ENCODE data around the gene AIF1L.

DNA sequence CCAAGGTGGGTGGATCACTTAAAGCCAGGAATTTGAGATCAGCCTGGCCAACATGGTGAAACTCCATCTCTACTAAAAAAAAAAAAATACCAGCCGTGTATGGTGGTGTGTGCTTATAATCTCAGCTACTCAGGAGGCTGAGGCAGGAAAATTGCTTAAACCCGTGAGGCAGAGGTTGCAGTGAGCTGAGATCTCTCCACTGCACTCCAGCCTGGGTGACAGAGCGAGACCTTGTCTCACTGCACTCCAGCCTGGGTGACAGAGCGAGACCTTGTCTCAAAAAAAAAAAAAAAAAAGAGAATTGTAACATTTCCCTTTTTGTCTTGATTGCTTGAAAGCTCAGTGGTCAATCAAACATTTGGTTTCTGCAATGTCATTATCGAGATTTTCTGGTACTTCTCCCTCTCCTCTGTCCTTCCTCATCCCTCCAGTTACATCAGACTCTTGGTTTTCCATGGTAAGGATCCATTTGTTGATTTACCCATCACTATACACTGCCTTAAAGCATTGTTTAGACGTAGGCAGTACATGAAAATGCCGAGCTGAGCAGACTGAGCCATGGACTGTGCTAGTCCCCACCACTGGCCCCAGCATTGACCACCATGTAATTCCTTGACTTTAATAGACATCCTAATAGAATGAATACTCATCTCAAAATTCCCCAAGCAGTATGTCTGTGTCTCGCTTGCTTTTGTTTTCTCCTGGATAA lies 11.5 kb upstream of the AIF1L start:
- TF ChIP-seq, protein P1, sequence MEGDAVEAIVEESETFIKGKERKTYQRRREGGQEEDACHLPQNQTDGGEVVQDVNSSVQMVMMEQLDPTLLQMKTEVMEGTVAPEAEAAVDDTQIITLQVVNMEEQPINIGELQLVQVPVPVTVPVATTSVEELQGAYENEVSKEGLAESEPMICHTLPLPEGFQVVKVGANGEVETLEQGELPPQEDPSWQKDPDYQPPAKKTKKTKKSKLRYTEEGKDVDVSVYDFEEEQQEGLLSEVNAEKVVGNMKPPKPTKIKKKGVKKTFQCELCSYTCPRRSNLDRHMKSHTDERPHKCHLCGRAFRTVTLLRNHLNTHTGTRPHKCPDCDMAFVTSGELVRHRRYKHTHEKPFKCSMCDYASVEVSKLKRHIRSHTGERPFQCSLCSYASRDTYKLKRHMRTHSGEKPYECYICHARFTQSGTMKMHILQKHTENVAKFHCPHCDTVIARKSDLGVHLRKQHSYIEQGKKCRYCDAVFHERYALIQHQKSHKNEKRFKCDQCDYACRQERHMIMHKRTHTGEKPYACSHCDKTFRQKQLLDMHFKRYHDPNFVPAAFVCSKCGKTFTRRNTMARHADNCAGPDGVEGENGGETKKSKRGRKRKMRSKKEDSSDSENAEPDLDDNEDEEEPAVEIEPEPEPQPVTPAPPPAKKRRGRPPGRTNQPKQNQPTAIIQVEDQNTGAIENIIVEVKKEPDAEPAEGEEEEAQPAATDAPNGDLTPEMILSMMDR (conservative IDR thresholded peaks at IDR 0.05; ENCODE audit: low read length), result no peak
- TF ChIP-seq EZH2phosphoT487 (IDR thresholded peaks at IDR 0.05; ENCODE audit: borderline replicate concordance, low read depth, low read length), result no peak

Data from OCI-LY7 (cell line).